ENCODE data around the gene NPL. TPM values are rescaled to one million over a fixed set of nuclear protein-coding genes. Genes with fewer than 3 reads are reported as not detected.

The NPL gene
- polyA plus RNA-seq, 2 of the 4 experiments (the other 2 are of a cell fraction) = 0.80 to 1.0 TPM

Other genes starting within 250 kb of the NPL start
- 4.1 and 4.6 TPM in 2 replicates for gene RNASEL, start 200.5 kb upstream of the NPL start, polyA plus RNA-seq (2011; rRNA removed)
- gene RNASEL, start 200.5 kb upstream of the NPL start, polyA plus RNA-seq (2017; fragmentation: RNase III; extraction: RNeasy Plus Mini Kit Qiagen cat#74134 plus additional on column Dnase treatment) = 1.7 to 1.9 TPM (median 1.9 TPM) in 3 replicates
- gene RGS16, start 185.4 kb upstream of the NPL start, polyA plus RNA-seq (2011; rRNA removed) = 0.30 and 0.45 TPM in 2 replicates
- gene RGS16, start 185.4 kb upstream of the NPL start, polyA plus RNA-seq (2017; fragmentation: RNase III; extraction: RNeasy Plus Mini Kit Qiagen cat#74134 plus additional on column Dnase treatment) = 0.13 to 0.15 TPM (median 0.13 TPM) in 3 replicates
- gene RGS8, start 105.2 kb upstream of the NPL start, polyA plus RNA-seq (2011; rRNA removed) = not detected in 2 replicates
- gene RGS8, start 105.2 kb upstream of the NPL start, polyA plus RNA-seq (2017; fragmentation: RNase III; extraction: RNeasy Plus Mini Kit Qiagen cat#74134 plus additional on column Dnase treatment) = not detected in 3 replicates
- 222 and 247 TPM in 2 replicates for gene DHX9, start 49.6 kb downstream of the NPL start, polyA plus RNA-seq (2011; rRNA removed)
- 194 to 206 TPM (median 205 TPM) in 3 replicates for gene DHX9, start 49.6 kb downstream of the NPL start, polyA plus RNA-seq (2017; fragmentation: RNase III; extraction: RNeasy Plus Mini Kit Qiagen cat#74134 plus additional on column Dnase treatment)
- gene SHCBP1L, start 163.4 kb downstream of the NPL start, polyA plus RNA-seq (2011; rRNA removed) = not detected in 2 replicates
- gene SHCBP1L, start 163.4 kb downstream of the NPL start, polyA plus RNA-seq (2017; fragmentation: RNase III; extraction: RNeasy Plus Mini Kit Qiagen cat#74134 plus additional on column Dnase treatment) = not detected in 3 replicates
- 139 and 152 TPM in 2 replicates for gene LAMC1, start 233.6 kb downstream of the NPL start, polyA plus RNA-seq (2011; rRNA removed)
- gene LAMC1, start 233.6 kb downstream of the NPL start, polyA plus RNA-seq (2017; fragmentation: RNase III; extraction: RNeasy Plus Mini Kit Qiagen cat#74134 plus additional on column Dnase treatment) = 85.8 to 106 TPM (median 93.7 TPM) in 3 replicates